Caco-2 (cell line): Measurements from ENCODE around the gene XPR1. TPM values are rescaled to one million over a fixed set of nuclear protein-coding genes. Genes with fewer than 3 reads are reported as not detected.

Source experiments
- BruUV-seq: library from RNA; stranded (reverse); fragments of 400-500 nt; replicated peaks from 2 replicates; lab custom pipeline; 2021; lab: Mats Ljungman, UMichigan
- CTCF ChIA-PET: fragments of 300-600 bp; sonication (Branson Sonifier 250); formaldehyde crosslinking; loops from one replicate; lab custom pipeline; 2022; ENCODE audit warnings: antibody characterized with exemption; lab: Charles Lee
- POLR2A ChIA-PET: fragments of 300-600 bp; sonication (Branson Sonifier 250); formaldehyde crosslinking; loops from one replicate; lab custom pipeline; 2022; ENCODE audit warnings: antibody characterized with exemption; lab: Charles Lee
- DNase-seq, 2 experiments: peaks; one replicate each; pipeline versions ENCODE4 v3.0.0 to v3.0.0-alpha.2; 2020 to 2022
- H3K27me3 ChIP-seq: replicated peaks from 2 replicates; pipeline ENCODE4 v1.6.0; 2011; ENCODE audit warnings: low read length; ENCODE audit not compliant: control insufficient read depth, insufficient read depth
- H3K36me3 ChIP-seq: 2 replicates; pipeline ENCODE4 v1.5.1; 2011; ENCODE audit warnings: low read length; ENCODE audit not compliant: control insufficient read depth, insufficient read depth
- H3K4me1 ChIP-seq: fragments of 250-450 bp; sonication (Bioruptor Pico); 2 replicates; pipeline ENCODE4 v1.5.1; 2020; ENCODE audit warnings: mild to moderate bottlenecking
- H3K4me3 ChIP-seq: 2 replicates; pipeline ENCODE4 v1.5.1; 2011; ENCODE audit warnings: low read depth, mild to moderate bottlenecking, control low read depth, low read length
- H3K9me3 ChIP-seq: fragments of 250-450 bp; sonication (Bioruptor Pico); 2 replicates; pipeline ENCODE4 v1.5.1; 2020; ENCODE audit warnings: mild to moderate bottlenecking, moderate library complexity
- H3K27ac Mint-ChIP-seq: one replicate; pipeline ENCODE4 v1.8.0; 2022; ENCODE audit warnings: mixed read lengths; ENCODE audit not compliant: unreplicated experiment
- H3K27me3 Mint-ChIP-seq: one replicate; pipeline ENCODE4 v1.8.0; 2022; ENCODE audit warnings: mixed read lengths; ENCODE audit not compliant: insufficient read depth, unreplicated experiment
- H3K36me3 Mint-ChIP-seq: one replicate; pipeline ENCODE4 v1.8.0; 2022; ENCODE audit warnings: mild to moderate bottlenecking, mixed read lengths; ENCODE audit not compliant: insufficient read depth, unreplicated experiment
- H3K4me1 Mint-ChIP-seq: one replicate; pipeline ENCODE4 v1.8.0; 2022; ENCODE audit warnings: low read depth, mixed read lengths; ENCODE audit not compliant: unreplicated experiment
- H3K4me3 Mint-ChIP-seq: one replicate; pipeline ENCODE4 v1.8.0; 2022; ENCODE audit warnings: mild to moderate bottlenecking, moderate library complexity, mixed read lengths; ENCODE audit not compliant: unreplicated experiment
- H3K9me3 Mint-ChIP-seq: one replicate; pipeline ENCODE4 v1.8.0; 2022; ENCODE audit warnings: mixed read lengths; ENCODE audit not compliant: unreplicated experiment
- intact Hi-C: fragments of 100-400 bp; cut with micrococcal nuclease; formaldehyde crosslinking; loops from one replicate; pipeline ENCODE4 v1.10.0; 2022; ENCODE audit not compliant: unreplicated experiment
- total RNA-seq: library from RNA; stranded (reverse); gene quantifications from 2 replicates; pipeline ENCODE4 v1.2.3, GENCODE V29; 2022
- TF ChIP-seq, protein P1 (sequence below), 2 experiments: fragments of 200-600 bp in 1 of 2; IDR thresholded peaks; 1 replicate in 1 of 2; 2 replicates in 1 of 2; pipeline versions ENCODE4 v1.5.1 to v1.8.0; 2011 to 2022; ENCODE audit warnings: antibody characterized with exemption in 1 of 2, control low read depth in 1 of 2, inconsistent platforms in 1 of 2, low read depth in 1 of 2, low read length in 1 of 2, mild to moderate bottlenecking in 1 of 2, moderate library complexity in 1 of 2; ENCODE audit not compliant: insufficient read depth in 1 of 2, severe bottlenecking in 1 of 2, unreplicated experiment in 1 of 2

XPR1 gene
- total RNA-seq, 1 experiment from 2014 or later, result 34.4 TPM

GRCh38 chr1:180911640-180912191, 279.9 kb downstream of the XPR1 start:
- Mint-ChIP-seq H3K4me3 (peak overlapping the region; percentile 62), H3K27me3 (no peaks in the 10 kb centered on the region), H3K9me3 (no peaks in the 10 kb centered on the region), H3K27ac (no peak overlapping the region), H3K4me1 (peaks cover 13% of the 10 kb centered on the region), H3K36me3 (no peaks in the 10 kb centered on the region)
- ChIA-PET CTCF (interaction anchor here (0.6 to 0.7 kb wide), 2 partner anchors 9 to 12 kb away, joined by 3 to 4 read pairs; no protein-coding TSS in a partner anchor), POLR2A (interaction anchor here (0.6 kb wide), 1 partner anchor 820 kb away, joined by 8 read pairs; no protein-coding TSS in a partner anchor)
- no peaks in the 10 kb centered on the region for H3K9me3 ChIP-seq
- TF ChIP-seq, protein P1, sequence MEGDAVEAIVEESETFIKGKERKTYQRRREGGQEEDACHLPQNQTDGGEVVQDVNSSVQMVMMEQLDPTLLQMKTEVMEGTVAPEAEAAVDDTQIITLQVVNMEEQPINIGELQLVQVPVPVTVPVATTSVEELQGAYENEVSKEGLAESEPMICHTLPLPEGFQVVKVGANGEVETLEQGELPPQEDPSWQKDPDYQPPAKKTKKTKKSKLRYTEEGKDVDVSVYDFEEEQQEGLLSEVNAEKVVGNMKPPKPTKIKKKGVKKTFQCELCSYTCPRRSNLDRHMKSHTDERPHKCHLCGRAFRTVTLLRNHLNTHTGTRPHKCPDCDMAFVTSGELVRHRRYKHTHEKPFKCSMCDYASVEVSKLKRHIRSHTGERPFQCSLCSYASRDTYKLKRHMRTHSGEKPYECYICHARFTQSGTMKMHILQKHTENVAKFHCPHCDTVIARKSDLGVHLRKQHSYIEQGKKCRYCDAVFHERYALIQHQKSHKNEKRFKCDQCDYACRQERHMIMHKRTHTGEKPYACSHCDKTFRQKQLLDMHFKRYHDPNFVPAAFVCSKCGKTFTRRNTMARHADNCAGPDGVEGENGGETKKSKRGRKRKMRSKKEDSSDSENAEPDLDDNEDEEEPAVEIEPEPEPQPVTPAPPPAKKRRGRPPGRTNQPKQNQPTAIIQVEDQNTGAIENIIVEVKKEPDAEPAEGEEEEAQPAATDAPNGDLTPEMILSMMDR (IDR thresholded peaks at IDR 0.05; ENCODE audit: insufficient read depth in 1 of 2, low read depth in 1 of 2, low read length in 1 of 2, severe bottlenecking in 1 of 2, unreplicated experiment in 1 of 2), result no peak
- H3K4me3 ChIP-seq, result peak overlapping the region; percentile 46
- no TSS peak for BruUV-seq
- no peak for DNase-seq
- no peaks in the 10 kb centered on the region for H3K36me3 ChIP-seq
- H3K27me3 ChIP-seq, result no peaks in the 10 kb centered on the region
- intact Hi-C loops, result no loop called here
- peaks cover 10% of the 10 kb centered on the region for H3K4me1 ChIP-seq

- H3K27ac Mint-ChIP-seq, result no peak overlapping the region
- CTCF ChIA-PET, result interaction anchor here (0.6 kb wide), 1 partner anchor 8 kb away, joined by 3 read pairs; no protein-coding TSS in a partner anchor
- BruUV-seq, result no TSS peak
These were observed 280.5 kb downstream of the XPR1 start for GRCh38 chr1:180912211-180912800.

DNA sequence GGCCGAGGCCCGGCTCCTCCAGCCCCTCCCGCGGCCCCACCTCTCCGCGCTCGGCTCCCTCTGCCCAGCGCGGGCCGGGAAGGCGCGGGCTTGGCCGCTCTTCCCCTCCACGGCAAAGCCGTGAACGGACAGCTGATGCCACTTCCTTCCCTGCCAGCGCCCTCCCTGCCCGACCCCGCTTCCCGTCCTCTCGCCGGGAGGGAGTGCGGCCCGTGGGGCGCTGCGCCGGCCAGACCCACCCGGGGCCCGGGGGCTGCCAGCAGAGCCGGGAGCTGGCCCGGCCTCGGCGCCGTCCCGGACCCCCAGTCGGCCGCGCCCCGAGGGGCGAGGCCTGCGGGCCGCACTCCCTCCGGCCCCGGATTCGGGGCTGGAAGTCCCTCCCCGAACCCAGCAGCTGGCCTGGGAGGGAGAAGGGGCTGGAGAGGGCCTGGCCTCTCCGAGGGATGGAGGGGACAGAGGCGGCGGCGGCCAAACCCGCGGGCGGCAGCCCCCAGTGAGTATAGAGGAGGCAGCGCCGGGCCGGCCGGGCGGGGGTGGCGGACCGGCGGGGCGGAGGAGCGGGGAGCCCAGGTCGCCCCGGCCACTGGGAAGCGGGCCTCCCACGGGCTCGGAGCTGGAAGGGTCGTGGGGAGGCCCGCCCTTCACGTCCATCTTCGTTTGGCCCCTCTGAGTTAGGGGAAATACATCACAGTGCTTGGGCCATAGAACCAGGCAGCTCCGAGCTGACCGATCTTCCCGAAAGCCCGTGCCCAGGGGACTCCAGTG, 281.2 kb downstream of the XPR1 start, which contains the start of gene KIAA1614:
TSS of gene KIAA1614 (plus strand) at position 97 of the 765 bp plus-strand sequence. CDS start at position 444, 347 bp downstream.
- BruUV-seq, result no TSS peak

More at GRCh38 chr1:180912211-180912800, 280.5 kb downstream of the XPR1 start:
- POLR2A ChIA-PET, result no interaction called here
- peak overlapping the region; percentile 62 for H3K4me3 Mint-ChIP-seq
- peaks cover 13% of the 10 kb centered on the region for H3K4me1 Mint-ChIP-seq
- TF ChIP-seq, protein P1 (IDR thresholded peaks at IDR 0.05; ENCODE audit: insufficient read depth in 1 of 2, low read depth in 1 of 2, low read length in 1 of 2, severe bottlenecking in 1 of 2, unreplicated experiment in 1 of 2), result no peak
- no peaks in the 10 kb centered on the region for H3K9me3 ChIP-seq
- peaks cover 10% of the 10 kb centered on the region for H3K4me1 ChIP-seq
- no peaks in the 10 kb centered on the region for H3K36me3 Mint-ChIP-seq
- no peaks in the 10 kb centered on the region for H3K36me3 ChIP-seq
- peak overlapping the region; percentile 46 for H3K4me3 ChIP-seq
- no peaks in the 10 kb centered on the region for H3K9me3 Mint-ChIP-seq
- no peaks in the 10 kb centered on the region for H3K27me3 ChIP-seq
- intact Hi-C loops, result no loop called here
- DNase-seq, result peak in 1 of 2 experiments; percentile 30
- no peaks in the 10 kb centered on the region for H3K27me3 Mint-ChIP-seq

More for the DNA sequence above, 281.2 kb downstream of the XPR1 start, which contains the start of gene KIAA1614:
- intact Hi-C loops, result no loop called here
- Histone ChIP-seq H3K36me3 (no peaks in the 10 kb centered on the region), H3K4me3 (peak within 1 kb of the TSS; percentile 46), H3K4me1 (peaks cover 10% of the 10 kb centered on the region), H3K9me3 (no peaks in the 10 kb centered on the region), H3K27me3 (no peaks in the 10 kb centered on the region)
- Mint-ChIP-seq H3K4me1 (peaks cover 13% of the 10 kb centered on the region), H3K36me3 (no peaks in the 10 kb centered on the region), H3K4me3 (peak within 1 kb of the TSS; percentile 62), H3K27me3 (no peaks in the 10 kb centered on the region), H3K9me3 (no peaks in the 10 kb centered on the region), H3K27ac (no peak within 1 kb of the TSS)
- TF ChIP-seq, protein P1 (IDR thresholded peaks at IDR 0.05; ENCODE audit: insufficient read depth in 1 of 2, low read depth in 1 of 2, low read length in 1 of 2, severe bottlenecking in 1 of 2, unreplicated experiment in 1 of 2), result no peak
- DNase-seq, result no peak
- ChIA-PET POLR2A (no interaction called here), CTCF (no interaction called here)
